ENCODE data around the gene CHD6.

CHD6 gene

DNA sequence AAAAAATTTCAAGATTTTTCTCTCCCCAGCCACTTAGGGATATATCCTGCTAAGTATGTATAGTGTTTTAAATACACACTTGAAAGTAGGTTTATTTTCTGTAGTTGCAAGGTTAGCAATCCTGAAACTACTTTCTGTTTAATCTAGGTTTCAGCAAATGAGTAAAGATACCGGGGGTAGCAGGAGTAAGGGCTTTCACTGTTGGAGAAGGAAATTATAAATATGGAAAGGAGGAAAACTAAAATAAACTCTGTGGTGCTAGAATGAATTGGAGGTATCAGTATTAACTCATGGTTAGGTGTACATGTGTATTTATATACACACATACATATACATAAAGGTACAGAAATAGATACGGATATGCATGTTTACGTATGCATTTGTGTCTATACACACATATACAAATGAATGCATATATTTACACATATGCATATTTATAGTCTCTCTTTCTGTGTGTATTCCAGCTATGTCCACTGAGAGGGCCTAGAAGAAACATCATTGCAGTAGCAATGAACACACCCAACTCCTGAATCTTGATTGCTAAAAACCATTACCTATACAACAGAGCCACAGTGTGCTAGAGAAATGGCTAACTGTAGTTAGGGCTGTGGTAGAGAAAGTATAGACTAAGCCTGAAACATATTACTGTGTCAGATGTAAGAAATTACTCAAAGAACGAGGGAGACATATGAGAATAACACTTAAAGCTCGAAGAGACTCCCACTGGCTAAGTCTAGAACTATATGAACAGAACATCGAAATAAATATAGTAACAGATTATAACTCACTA is 155.6 kb downstream of the CHD6 start:
- DNase-seq (ENCODE audit: low spot score) = no peak

DNA sequence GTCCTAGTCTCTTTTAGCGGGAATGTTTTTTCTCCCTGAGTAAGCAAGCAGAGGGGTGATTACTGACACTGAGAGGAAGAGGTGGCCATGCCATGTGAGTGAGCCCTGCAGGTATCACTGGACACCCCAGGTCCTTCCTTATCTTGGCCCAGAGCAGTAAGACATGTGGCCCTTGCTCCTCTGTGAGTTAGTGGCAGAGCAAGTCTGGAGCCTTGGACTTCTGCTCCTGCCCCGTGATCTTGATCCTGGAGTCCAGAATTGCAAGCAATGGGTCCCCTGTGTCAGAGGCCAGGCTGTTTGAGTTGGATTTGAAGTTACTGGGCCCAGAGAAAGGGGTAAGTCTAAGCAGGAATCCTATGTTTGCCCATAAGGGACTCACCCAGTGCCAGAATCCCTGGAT is 159.4 kb downstream of the CHD6 start:
- DNase-seq (ENCODE audit: low spot score) = no peak

DNA sequence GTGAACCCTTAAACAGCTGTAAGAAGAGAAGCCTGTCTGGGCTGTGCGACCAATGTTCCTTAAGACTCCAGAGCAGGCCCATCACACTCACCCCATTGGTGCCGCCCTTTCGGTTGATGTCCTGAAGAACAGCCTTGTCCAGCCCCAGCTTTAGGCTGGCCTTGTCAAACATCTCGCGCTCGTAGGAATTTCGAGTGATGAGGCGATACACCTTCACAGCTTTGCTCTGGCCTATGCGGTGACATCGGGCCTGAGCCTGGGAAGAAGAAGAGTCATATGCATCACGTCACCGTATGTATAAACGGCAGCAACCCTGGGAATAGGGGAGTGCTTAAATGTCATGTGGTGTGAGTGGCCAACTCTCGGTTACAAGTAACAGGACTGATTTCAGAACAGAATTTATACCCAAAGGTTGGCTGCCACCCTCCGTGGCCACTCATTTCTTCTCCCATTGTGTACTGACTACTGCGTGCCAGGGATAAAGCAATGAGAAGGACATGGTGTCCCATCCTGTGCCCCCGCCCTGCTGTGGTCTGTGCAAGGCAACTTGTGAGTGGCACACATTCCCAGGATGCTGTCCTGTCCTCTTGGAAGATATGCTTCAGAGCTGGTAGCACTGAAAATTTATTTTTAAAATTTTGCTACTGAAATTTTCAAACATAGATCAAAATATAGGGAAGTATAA is 160.9 kb downstream of the CHD6 start:
- no peak for DNase-seq (ENCODE audit: low spot score)

DNA sequence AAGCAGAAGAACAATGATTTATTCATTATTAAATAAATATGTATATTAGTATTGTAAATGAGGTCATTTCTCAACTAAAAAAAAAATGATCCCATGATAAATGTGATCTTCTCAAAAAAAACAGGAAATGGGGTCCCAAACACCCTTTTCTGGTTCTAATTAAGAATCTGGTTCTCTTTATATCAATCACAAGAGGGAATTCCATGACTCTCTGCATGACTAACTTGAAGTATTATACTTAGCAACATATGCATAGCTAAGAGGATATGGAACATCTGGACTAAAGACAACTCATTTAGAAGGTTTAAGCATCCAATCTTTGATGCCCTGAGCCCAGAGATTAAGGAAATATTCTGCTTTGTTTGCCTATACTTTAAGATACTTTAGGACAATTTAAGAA is 161.8 kb downstream of the CHD6 start:
- DNase-seq (ENCODE audit: low spot score) = no peak

DNA sequence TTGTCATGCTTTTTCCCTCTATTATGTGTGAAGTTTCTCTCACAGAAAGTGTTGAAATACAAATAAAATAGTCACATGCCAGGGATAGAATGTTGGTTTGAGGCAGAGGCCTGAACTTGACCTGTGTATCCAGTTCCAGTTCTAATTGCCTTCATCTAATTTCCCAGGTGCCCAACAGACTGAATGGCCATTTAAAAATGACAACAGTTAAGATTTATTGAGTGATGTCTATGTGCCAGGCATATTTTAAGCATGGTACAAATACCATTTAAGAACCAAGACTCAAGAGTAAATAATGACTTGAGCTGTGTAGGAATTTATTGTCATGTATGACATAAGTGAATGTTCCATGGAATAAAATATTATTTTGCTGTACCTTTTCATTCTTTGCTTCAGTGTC is 163.9 kb downstream of the CHD6 start:
- DNase-seq (ENCODE audit: low spot score) = no peak

DNA sequence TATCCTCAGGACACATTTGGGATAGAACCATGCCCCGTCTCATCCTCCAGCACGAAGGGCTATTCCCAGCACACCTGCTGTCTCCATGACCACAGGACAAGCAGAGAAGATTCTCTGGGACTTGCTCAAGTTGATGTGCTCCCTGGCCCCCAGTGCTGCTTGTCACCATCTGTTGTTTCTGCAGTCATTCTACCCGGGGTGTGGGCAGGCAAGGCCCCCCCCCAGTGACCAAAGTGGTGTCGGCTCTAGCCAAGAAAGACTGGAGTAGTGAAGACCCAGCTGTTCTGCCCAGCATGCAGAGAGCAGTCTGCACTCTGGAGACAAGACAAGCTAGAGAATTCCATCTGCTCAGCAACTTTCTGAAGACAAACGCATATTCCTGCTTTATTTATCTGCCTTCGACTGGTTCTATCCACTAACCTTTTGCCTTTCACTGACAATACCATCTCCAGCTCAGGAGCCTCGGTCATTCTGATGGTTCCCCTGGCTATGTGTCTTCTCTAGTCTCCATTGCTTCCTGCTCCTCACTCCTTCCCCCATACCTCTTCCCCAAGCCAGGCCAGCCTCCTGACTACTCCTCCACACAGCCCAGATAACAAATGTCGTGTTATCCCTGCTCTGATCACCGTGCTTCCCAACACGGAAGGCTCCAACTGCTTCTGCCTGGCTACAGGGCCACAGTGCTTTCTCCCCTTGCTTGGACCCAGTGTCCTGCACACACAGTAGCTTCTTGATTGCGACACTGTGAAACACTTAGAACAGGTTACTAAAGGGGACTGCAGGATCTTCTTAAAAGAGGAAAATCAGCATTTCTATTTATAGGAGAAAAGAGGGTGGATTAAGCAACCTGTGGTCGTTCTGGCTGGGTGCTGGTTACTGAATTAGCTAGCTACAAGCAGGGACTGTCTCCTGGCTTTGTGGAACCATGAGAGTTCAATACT is 164.9 kb downstream of the CHD6 start:
- DNase-seq (ENCODE audit: low spot score) = no peak

DNA sequence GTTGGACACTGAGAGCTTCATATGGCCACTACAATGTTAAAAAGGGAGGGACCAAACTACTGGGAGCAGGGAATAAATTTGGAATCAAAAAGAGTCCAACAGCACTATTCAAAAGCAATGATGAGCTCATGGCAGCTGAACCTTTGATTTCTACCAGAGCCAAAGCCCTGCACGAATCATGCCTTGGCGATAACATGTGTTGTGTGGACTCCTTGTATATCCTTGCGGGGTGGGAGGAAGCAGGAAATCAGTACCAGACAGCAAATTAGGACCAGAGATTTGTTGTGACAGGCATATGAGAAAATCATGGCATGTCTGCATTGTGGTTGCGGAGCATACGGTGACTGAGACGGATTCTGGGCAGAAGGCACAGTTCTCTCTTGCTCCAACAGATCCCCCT is 166.0 kb downstream of the CHD6 start:
- DNase-seq (ENCODE audit: low spot score) = no peak

DNA sequence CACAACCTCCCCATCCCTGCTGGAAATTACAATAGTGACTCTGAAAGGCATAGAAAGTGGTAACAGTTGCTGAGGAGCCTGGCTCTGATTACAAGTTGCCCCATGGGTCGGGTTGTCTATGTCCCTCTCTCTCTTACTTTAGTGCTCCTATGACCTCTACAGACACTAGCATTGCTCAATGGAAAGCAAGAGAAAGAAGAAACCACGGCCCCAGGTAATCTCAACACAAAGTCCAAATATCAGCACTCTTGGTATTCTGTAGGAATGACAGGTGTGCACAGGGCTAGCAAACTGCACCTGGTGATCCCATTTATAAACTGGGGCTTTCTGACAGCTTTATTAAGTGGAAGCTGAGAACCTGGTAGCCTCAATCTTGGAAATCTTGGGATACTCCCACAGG is 171.2 kb downstream of the CHD6 start:
- DNase-seq (ENCODE audit: low spot score) = no peak

DNA sequence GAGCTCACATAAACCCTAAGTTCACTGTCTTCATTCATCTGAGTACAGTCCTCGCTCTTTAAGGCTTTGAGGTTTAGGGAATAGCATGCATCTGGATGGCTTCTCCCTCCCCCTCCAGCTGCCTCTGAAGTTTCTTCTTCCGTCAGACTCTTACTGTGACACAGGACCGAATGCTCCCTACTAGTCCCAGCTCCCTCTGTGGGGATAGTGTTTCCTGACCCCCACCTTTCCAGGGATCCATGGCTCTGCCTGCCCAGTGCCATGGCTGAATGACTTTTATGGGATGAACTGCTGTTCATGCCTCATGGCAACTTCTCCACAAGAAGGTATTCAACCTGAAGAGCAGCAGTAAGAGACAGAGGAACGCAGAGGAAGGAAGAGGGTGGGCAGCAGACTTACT is 171.7 kb downstream of the CHD6 start:
- DNase-seq (ENCODE audit: low spot score) = no peak

DNA sequence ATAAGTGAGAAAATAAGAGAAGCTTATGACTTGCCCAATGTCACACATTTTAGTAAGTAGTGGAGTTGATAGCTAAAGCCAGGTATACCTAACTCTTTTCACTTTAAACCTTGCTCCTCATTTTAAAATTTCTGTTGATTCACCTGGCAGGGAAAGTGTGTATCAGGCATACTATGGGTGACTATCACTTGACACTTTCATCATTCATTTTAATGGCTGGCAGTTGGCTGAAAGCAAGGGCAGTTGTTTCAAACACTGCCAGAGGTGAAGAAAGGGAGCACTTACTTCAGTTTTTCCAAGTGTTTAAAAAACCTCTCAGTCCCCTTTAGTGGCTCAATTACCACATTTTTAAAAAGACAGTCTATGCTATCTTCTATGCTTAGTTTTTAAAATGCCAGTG is 173.4 kb downstream of the CHD6 start:
- DNase-seq (ENCODE audit: low spot score) = no peak

DNA sequence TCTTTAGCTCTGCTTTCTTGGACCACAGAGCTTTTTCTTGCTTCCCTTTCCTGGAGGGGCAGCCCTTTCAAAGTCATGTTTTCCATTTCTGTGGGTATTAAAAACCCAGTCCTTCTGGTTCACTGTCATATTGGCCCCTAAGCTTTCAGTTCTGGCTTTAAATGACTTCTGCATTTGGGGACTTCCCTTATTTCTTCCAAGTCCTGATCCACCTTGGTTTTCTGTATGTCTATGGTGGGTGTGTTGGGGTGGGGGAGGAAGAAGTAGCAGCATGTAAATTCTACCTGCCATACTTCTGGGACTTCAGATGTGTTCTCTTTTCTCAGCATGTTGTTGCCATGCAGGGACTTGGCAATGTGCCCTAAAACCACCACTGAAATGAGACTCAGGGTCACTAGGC is 174.5 kb downstream of the CHD6 start:
- no peak for DNase-seq (ENCODE audit: low spot score)

DNA sequence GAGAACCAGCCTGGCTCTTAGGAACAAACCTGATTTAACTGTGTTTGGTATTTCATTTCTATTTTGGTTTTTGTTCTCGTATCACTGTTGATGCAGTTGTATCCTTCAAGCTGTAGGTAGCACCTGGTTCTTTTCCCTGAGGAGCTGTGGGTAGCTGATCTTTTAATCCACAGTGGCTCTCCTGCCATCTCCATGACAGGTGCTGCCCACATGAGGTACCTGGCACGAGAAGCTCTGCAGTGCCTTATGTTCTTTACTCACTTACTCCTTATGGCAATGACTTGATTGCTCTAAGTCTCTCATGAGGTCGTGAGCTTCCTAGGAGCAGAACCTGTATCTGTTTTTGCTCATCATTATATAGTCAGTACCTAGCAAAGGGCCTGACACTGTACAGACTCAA is 177.3 kb downstream of the CHD6 start:
- DNase-seq (ENCODE audit: low spot score) = no peak

DNA sequence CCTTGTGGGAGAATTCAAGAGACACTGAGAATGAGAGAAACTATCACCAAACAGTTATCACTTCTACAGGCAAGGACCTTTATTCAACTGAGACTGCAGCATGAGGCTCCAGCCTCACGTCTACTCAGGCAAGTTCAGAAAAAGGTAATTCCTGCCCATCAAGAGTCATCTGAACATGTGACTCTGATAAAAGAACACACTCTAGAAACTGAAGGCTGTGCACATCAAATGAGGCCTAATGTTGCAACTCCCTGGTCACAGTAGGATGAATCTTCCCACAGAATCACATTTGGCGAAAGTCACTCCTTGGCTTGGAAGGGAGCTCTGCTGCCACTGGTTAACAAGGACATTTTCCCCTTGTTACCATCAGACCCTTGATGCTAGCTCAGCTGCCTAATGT is 180.3 kb downstream of the CHD6 start:
- no peak for DNase-seq (ENCODE audit: low spot score)

DNA sequence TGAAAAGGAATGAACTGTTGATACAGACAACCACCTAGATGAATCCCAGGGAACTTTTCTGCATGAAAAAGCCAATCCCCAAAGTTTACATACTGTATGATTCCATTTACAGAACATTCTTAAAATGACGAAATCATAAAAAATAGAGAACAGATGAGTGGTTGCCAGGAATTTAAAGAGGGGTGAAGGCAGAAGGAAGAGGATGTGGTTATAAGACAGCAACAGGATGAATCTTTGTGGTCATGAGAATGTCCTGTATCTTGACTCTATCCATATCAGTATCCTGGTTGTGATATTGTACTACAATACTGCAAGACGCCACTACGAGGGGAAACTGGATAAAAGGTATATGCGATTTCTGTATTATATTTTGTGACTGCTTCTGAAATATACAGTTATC is 181.5 kb downstream of the CHD6 start:
- DNase-seq (ENCODE audit: low spot score) = peak; percentile 2

DNA sequence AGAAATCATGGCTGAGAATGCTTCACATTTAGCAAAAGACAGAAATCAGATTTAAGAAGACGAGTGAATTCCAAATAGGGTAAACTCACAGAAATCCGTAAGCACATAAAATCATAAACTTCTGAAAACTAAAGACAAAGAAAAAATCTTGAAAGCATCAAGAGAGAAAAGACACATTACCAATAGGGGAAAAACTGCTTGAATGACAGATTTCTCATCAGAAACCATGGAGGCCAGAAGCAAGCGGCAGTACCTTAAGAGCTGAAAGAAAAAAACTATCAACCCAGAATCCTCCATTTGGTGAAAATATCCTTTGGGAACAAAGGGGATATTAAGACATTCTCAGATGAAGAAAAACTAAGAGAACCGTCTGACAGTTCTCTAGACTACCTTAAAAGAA is 185.0 kb downstream of the CHD6 start:
- no peak for DNase-seq (ENCODE audit: low spot score)

DNA sequence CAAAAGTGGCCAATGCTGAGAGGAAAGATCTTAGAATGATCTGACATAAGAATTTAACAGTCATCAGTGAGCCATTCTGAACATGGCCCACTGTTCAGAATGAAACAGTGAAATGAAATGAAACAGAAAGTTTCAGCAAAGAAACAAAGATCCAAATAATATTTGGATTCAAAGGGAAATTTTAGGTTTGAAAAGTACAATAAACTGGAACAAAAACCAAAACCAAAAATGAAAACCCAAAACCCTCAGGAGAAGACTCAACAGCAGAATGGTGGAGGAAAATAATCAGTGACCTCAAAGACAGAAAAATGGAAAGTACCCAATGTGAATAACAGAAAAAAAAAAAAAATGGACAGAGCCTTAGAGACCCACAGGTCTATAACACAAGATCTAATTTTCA is 185.4 kb downstream of the CHD6 start:
- DNase-seq (ENCODE audit: low spot score) = no peak

DNA sequence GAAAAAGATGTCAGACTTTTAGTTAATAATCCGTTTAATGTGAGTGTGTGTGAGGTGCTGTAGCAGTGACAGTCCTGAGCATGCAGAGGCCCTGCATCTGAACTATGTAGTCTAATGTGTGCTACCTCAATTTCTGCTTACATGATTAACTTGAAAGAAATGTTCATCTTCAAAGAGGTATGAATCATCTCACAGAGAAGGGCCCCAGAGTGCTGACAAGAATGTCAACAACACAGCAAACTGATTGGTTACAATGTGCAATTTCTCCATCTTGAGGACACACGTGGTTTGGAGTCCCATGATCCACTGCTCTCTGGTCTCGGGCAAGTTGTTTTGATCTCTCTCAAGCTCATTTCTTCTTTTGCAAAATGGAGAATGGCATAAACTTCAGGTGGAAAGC is 189.9 kb downstream of the CHD6 start:
- DNase-seq (ENCODE audit: low spot score) = peak; percentile 47

DNA sequence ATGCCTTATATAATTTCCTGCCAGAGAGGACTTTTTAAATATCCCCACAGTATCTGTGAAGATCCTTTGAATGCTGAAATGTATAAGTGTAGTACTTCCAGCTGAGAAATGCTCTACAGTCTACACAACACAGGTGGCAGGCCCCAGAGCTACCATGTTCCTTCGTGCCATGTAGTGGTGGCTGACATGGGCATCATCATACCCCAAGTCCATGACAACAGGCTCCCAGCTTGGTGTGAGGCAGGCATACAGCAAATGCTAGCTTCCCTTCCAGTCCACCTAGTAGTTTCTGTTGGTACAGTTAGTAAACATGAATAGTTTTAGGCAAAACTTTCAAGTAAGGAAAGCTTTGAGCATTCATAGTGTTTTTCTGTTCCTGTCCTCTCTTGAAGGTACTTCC is 190.3 kb downstream of the CHD6 start:
- DNase-seq (ENCODE audit: low spot score) = no peak

DNA sequence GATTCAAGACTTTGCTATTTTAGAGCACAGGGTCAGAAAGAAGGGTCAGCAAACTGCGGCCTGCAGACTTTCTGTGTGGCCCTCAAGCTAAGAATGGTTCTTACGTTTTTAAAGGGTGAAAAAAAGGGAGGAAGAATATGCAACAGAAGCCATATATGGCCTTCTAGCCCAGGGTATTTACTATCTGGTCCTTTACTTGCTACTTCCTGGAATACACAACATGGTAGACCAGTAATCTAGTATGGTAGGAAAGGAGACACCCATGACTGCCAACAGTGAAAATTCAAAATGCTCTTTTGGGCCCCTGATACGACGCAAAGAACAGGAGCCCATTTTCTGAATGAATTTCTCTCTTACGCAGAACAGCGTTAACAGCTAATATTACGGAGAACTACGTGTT is 191.2 kb downstream of the CHD6 start:
- no peak for DNase-seq (ENCODE audit: low spot score)

DNA sequence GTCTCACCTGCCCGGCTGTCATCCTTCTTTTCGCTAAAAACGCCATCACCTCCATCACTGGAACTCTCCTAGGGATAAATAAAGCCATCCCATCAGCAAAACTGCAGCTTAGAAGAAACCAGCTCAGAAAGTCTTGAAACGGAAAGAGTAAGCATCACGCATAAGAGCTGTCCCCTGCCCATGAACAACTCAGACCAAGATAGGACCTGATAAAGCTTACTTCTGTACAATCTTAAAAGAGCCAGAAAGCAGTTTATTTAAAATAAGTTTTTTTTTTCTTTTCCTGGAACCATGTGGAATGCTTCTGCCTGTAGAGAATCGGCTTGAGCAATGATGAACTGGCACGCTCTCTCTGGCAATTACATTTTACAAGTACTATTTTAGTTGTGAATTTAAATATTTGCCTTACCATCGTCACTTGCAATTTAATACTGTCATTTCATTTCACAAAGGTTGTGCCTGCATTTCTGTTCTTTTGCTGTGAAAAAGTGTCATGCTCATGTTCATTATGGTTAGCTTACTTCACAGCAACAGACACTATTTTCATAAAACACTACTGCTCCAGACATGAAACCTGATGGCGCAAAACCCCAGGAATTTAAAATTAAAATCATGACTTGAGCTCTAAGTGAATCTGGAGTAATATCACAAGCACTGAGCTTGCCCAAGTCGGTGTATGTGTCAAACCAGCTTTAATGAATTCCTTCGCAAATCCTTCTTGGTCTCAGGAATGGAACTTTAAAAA is 191.9 kb downstream of the CHD6 start:
- no peak for DNase-seq (ENCODE audit: low spot score)

DNA sequence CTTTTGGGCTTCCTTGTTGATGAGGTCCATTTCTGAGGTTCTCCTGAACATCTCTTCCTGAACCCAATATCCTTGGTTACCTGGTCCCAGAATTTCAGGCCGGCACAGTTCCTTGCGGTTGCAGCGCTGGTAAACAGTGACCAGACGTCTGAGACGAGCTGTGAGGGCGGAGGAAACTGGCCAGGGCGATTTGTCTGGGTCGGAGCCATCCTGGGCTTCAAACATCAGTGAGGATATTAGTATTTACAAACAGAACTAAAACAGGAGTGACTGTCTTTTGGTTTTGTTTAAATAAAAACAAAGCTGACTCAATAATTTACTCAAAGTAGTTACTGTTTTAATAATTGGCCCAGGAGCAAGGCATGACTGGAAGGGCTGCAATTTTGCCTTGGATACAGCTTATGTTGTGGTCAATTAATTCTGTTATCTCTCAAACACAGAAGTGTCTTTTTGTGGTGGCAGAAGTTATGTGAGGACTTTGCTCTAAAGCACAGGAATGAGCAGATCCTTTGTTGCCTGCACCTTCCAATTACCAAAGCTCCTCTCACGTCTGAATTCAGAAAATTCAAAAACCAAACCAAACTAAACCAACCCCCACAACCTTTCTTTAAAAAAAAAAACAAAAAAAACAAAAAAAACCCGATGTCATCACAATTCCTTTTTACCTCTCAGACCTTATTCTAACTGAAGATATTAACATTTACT is 192.8 kb downstream of the CHD6 start:
- no peak for DNase-seq (ENCODE audit: low spot score)

All from CD4-positive, alpha-beta T cell treated with Interleukin-15 for 4 hours (primary cell).